ENCODE data around the gene C9orf78. TPM values are rescaled to one million over a fixed set of nuclear protein-coding genes. Genes with fewer than 3 reads are reported as not detected.

C9orf78 gene
- total RNA-seq, 1 donor from 2014 or later, result 38.0 TPM

DNA sequence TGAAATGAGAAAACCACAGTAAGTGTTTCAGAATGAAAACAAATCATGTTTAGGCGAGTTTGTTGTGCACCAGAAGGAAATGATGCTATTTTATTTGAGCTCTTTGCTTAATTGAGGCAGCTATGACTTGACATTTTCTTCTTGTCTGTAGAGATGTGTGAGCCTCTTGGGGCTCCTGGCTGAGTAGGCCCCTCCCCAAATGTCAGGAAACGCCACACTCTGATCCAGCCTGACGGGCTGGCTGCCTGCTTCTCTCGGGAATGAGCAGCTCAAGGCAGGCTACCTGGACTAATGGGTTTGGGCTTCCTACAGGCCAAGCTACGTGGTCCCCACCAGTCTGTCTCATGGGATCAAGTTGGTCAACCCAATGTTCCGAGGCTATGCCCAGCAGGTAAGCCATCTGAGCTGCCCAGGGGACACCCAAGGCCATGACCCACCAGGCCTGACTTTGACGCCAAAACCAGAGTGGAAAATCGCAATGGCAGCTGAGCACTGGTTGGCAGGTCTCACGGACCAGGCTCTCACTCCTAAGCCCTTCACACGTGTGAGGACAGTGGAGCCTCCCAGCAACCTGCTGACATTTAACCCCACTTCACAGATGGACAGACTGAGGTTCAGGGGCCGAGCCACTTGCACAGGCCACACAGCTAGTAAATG is 30.0 kb upstream of the C9orf78 start:
- Mint-ChIP-seq H3K9me3 (ENCODE audit: unreplicated experiment) (no peaks in the 10 kb centered on the region), H3K4me1 (ENCODE audit: low read depth, unreplicated experiment) (peaks cover 1% of the 10 kb centered on the region), H3K36me3 (ENCODE audit: low read depth, unreplicated experiment) (peaks cover 24% of the 10 kb centered on the region), H3K27ac (ENCODE audit: unreplicated experiment) (no peak overlapping the region), H3K4me3 (ENCODE audit: unreplicated experiment) (no peak overlapping the region), H3K27me3 (ENCODE audit: low read depth, unreplicated experiment) (no peaks in the 10 kb centered on the region)
- Histone ChIP-seq H4K20me1 (ENCODE audit: insufficient read depth, low read length) (no peaks in the 10 kb centered on the region), H3K79me2 (ENCODE audit: insufficient read depth, low read length) (no peaks in the 10 kb centered on the region), H2AFZ (ENCODE audit: low read depth, low read length) (no peak overlapping the region), H3K4me2 (ENCODE audit: low read length) (no peak overlapping the region), H3K36me3 (ENCODE audit: insufficient read depth, low read length) (peaks cover 4% of the 10 kb centered on the region), H3K9ac (ENCODE audit: low read length) (no peak overlapping the region), H3K27me3 (ENCODE audit: insufficient read depth, low read length) (no peaks in the 10 kb centered on the region), H3K4me1 (ENCODE audit: insufficient read depth, low read length) (peaks cover 5% of the 10 kb centered on the region), H3K9me3 (ENCODE audit: insufficient read depth, low read depth, low read length) (no peaks in the 10 kb centered on the region), H3K27ac (ENCODE audit: low read depth, low read length) (no peak overlapping the region), H3K4me3 (ENCODE audit: insufficient read depth, low read depth, low read length) (no peak overlapping the region)
- TF ChIP-seq, protein P1, sequence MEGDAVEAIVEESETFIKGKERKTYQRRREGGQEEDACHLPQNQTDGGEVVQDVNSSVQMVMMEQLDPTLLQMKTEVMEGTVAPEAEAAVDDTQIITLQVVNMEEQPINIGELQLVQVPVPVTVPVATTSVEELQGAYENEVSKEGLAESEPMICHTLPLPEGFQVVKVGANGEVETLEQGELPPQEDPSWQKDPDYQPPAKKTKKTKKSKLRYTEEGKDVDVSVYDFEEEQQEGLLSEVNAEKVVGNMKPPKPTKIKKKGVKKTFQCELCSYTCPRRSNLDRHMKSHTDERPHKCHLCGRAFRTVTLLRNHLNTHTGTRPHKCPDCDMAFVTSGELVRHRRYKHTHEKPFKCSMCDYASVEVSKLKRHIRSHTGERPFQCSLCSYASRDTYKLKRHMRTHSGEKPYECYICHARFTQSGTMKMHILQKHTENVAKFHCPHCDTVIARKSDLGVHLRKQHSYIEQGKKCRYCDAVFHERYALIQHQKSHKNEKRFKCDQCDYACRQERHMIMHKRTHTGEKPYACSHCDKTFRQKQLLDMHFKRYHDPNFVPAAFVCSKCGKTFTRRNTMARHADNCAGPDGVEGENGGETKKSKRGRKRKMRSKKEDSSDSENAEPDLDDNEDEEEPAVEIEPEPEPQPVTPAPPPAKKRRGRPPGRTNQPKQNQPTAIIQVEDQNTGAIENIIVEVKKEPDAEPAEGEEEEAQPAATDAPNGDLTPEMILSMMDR (IDR thresholded peaks at IDR 0.05; ENCODE audit: insufficient read depth, low read depth, low read length), result no peak
- TF ChIP-seq EZH2 (IDR thresholded peaks at IDR 0.05; ENCODE audit: insufficient read depth, low read length), result no peak
- DNase-seq (ENCODE audit: low read depth), result no peak
- no peak for FAIRE-seq

DNA sequence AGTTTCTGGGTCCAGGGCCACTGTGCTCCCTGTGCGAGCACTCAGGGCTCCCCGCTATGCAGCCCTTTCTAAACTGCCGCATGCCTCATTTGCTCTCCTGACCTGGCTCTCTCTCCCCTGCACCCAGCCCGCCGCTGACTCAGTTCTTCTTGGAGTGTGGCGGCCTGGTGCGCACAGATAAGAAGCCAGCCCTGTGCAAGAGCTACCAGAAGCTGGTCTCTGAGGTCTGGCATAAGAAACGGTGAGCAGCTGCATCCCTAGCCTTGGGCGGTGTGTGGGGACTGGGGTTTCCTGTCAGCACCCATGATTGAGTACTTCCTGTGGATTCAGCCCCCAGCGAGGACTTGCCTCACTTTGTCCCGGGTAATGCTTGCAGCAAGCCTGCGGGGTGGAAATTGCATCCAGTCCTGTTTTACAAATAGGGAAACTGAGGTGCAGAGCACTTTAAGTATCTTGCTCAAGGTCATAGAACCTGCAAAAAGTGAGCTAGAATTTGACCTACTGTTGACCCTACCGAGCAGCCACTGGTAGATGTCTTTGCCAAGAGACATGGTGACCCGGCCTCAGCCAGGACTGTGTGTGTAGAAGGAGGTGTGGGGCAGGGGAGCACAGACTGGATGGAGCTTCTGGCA is 28.1 kb upstream of the C9orf78 start:
- Mint-ChIP-seq H3K27ac (ENCODE audit: unreplicated experiment) (no peak overlapping the region), H3K9me3 (ENCODE audit: unreplicated experiment) (no peaks in the 10 kb centered on the region), H3K27me3 (ENCODE audit: low read depth, unreplicated experiment) (no peaks in the 10 kb centered on the region), H3K4me3 (ENCODE audit: unreplicated experiment) (no peak overlapping the region), H3K36me3 (ENCODE audit: low read depth, unreplicated experiment) (peaks cover 26% of the 10 kb centered on the region), H3K4me1 (ENCODE audit: low read depth, unreplicated experiment) (peaks cover 1% of the 10 kb centered on the region)
- H2AFZ ChIP-seq (ENCODE audit: low read depth, low read length), result no peak overlapping the region
- no peaks in the 10 kb centered on the region for H3K79me2 ChIP-seq (ENCODE audit: insufficient read depth, low read length)
- peaks cover 10% of the 10 kb centered on the region for H3K36me3 ChIP-seq (ENCODE audit: insufficient read depth, low read length)
- FAIRE-seq (no peak), DNase-seq (ENCODE audit: low read depth) (peak; percentile 94)
- H3K27ac ChIP-seq (ENCODE audit: low read depth, low read length), result no peak overlapping the region
- H4K20me1 ChIP-seq (ENCODE audit: insufficient read depth, low read length), result no peaks in the 10 kb centered on the region
- no peak overlapping the region for H3K4me3 ChIP-seq (ENCODE audit: insufficient read depth, low read depth, low read length)
- H3K4me2 ChIP-seq (ENCODE audit: low read length), result no peak overlapping the region
- TF ChIP-seq, protein P1 (IDR thresholded peaks at IDR 0.05; ENCODE audit: insufficient read depth, low read depth, low read length), result no peak
- TF ChIP-seq EZH2 (IDR thresholded peaks at IDR 0.05; ENCODE audit: insufficient read depth, low read length), result no peak
- no peak overlapping the region for H3K9ac ChIP-seq (ENCODE audit: low read length)
- H3K9me3 ChIP-seq (ENCODE audit: insufficient read depth, low read depth, low read length), result no peaks in the 10 kb centered on the region
- H3K27me3 ChIP-seq (ENCODE audit: insufficient read depth, low read length), result no peaks in the 10 kb centered on the region
- H3K4me1 ChIP-seq (ENCODE audit: insufficient read depth, low read length), result peaks cover 5% of the 10 kb centered on the region

DNA sequence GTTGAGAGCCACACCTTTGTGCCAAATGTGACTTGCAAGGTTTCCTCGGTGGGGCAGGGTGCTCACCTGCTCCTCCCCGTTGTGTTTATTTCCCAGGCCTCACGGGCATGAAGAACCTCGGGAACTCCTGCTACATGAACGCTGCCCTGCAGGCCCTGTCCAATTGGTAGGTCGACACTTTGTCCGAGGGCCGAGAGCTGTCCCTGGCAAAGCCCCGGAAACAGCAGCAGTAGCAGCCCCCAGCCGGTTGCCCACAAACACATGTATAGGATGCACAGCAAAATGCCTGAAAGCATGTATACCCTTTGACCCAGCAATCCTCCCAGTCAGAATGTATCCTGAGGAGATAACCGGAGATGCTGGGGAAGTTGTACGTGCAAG is 26.4 kb upstream of the C9orf78 start:
- H3K9ac ChIP-seq (ENCODE audit: low read length), result no peak overlapping the region
- Mint-ChIP-seq H3K4me1 (ENCODE audit: low read depth, unreplicated experiment) (peaks cover 1% of the 10 kb centered on the region), H3K9me3 (ENCODE audit: unreplicated experiment) (no peaks in the 10 kb centered on the region), H3K27ac (ENCODE audit: unreplicated experiment) (no peak overlapping the region), H3K4me3 (ENCODE audit: unreplicated experiment) (no peak overlapping the region), H3K36me3 (ENCODE audit: low read depth, unreplicated experiment) (peaks cover 31% of the 10 kb centered on the region), H3K27me3 (ENCODE audit: low read depth, unreplicated experiment) (no peaks in the 10 kb centered on the region)
- FAIRE-seq, result no peak
- TF ChIP-seq EZH2 (IDR thresholded peaks at IDR 0.05; ENCODE audit: insufficient read depth, low read length), result no peak
- TF ChIP-seq, protein P1 (IDR thresholded peaks at IDR 0.05; ENCODE audit: insufficient read depth, low read depth, low read length), result no peak
- H3K36me3 ChIP-seq (ENCODE audit: insufficient read depth, low read length), result peaks cover 17% of the 10 kb centered on the region
- H3K4me2 ChIP-seq (ENCODE audit: low read length), result no peak overlapping the region
- no peak overlapping the region for H3K27ac ChIP-seq (ENCODE audit: low read depth, low read length)
- no peaks in the 10 kb centered on the region for H3K79me2 ChIP-seq (ENCODE audit: insufficient read depth, low read length)
- H3K27me3 ChIP-seq (ENCODE audit: insufficient read depth, low read length), result no peaks in the 10 kb centered on the region
- no peak overlapping the region for H3K4me3 ChIP-seq (ENCODE audit: insufficient read depth, low read depth, low read length)
- H3K9me3 ChIP-seq (ENCODE audit: insufficient read depth, low read depth, low read length), result no peaks in the 10 kb centered on the region
- no peak for DNase-seq (ENCODE audit: low read depth)
- no peak overlapping the region for H2AFZ ChIP-seq (ENCODE audit: low read depth, low read length)
- H4K20me1 ChIP-seq (ENCODE audit: insufficient read depth, low read length), result peaks cover 2% of the 10 kb centered on the region
- peaks cover 5% of the 10 kb centered on the region for H3K4me1 ChIP-seq (ENCODE audit: insufficient read depth, low read length)
